ENCODE data around the gene CELA3A. TPM values are rescaled to one million over a fixed set of nuclear protein-coding genes. Genes with fewer than 3 reads are reported as not detected.
A peak's percentile ranks its signal among the peaks of the same experiment; 100 is the strongest.

The CELA3A gene
- total and polyA plus RNA-seq, 12 donors, result 0.58 to 4.6 (median 3.7) TPM; not detected in 4

DNA sequence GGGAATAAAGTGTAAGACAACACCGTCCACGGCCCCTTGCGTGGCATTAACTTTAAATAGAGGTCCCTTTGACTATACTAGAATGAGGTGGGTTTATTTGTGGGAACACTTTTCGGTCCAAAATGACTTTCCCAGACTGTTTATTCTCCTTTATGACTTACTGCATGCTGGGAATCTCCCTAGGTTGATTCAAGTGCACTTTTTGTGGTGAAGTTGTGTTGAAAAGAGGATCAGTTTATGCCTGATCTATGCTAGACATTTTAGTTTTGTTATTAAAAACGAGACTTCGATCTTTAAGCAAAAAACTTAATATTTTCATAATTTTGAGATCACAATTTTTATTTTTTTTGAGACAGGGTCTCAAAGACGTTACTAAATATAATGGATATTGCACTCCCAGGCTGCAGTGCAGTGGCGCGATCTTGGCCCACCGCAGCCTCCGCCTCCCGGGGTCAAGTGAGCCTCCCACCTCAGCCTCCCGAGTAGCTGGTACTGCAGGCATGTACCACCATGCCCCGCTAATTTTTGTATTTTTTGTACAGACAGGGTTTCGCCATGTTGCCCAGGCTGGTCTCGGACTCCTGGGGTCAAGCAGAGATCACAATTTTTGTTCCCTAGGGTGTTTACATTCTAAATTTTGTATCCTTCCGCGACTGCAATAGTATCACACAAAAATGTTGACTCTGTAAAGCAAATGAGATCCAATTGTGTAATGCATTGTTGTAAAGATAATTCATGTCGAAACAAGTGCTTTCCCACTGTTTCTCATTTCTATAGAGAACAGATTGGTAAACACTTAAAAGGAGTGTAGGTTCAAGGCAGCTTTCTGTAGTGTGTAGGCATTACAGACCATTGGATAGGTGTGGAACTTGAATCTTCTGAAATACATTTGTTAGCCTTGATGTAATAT, 52.7 kb downstream of the CELA3A start:
- peak overlapping the region; percentile 94 to 100 (median 99) for H3K27ac ChIP-seq
- no peaks in the 10 kb centered on the region for H3K27me3 ChIP-seq
- TF ChIP-seq, protein P1, sequence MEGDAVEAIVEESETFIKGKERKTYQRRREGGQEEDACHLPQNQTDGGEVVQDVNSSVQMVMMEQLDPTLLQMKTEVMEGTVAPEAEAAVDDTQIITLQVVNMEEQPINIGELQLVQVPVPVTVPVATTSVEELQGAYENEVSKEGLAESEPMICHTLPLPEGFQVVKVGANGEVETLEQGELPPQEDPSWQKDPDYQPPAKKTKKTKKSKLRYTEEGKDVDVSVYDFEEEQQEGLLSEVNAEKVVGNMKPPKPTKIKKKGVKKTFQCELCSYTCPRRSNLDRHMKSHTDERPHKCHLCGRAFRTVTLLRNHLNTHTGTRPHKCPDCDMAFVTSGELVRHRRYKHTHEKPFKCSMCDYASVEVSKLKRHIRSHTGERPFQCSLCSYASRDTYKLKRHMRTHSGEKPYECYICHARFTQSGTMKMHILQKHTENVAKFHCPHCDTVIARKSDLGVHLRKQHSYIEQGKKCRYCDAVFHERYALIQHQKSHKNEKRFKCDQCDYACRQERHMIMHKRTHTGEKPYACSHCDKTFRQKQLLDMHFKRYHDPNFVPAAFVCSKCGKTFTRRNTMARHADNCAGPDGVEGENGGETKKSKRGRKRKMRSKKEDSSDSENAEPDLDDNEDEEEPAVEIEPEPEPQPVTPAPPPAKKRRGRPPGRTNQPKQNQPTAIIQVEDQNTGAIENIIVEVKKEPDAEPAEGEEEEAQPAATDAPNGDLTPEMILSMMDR (IDR thresholded peaks at IDR 0.05), result no peak
- no peaks in the 10 kb centered on the region for H3K9me3 ChIP-seq
- no peak for DNase-seq
- H3K36me3 ChIP-seq, result peaks cover 0 to 30% (median 0%) of the 10 kb centered on the region in 9 donors
- ATAC-seq, result no peak
- intact Hi-C loops (cut with DNase I), result loop anchor here in 1 of 10 donors (2.0 kb wide), 1 partner anchor 29 kb away; no protein-coding TSS in a partner anchor
- 45 to 55% methylated on average over 19 of the region's 19 CpGs for WGBS, 2 donors
- peak overlapping the region; percentile 63 to 90 (median 73) for H3K4me3 ChIP-seq
- peaks cover 3 to 62% (median 54%) of the 10 kb centered on the region in 9 donors for H3K4me1 ChIP-seq

DNA sequence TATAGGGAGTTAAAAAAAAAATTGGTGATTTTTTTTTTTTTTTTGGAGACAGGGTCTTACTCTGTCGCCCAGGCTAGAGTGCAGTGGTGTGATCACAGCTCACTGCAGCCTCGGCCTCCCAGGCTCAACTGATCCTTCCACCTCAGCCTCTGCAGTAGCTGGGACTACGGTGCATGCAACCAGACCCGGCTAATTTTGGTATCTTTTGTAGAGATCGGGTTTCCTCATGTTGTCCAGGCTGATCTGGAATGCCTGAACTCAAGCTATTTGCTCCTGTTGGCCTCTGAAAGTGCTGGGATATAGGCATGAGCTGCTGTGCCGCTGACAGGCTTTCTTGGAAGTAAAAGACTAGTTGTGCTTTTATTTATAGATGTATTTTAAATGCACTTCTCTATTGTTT, 54.0 kb downstream of the CELA3A start:
- DNase-seq (no peak), ATAC-seq (no peak)
- WGBS, 2 donors, result 39 to 40% methylated on average over 6 of the region's 6 CpGs
- Histone ChIP-seq H3K27ac (peak overlapping the region in 5 of 10 donors; percentile 2 to 45 (median 22)), H3K27me3 (no peaks in the 10 kb centered on the region), H3K4me3 (peak overlapping the region in 6 of 10 donors; percentile 2 to 23 (median 18)), H3K36me3 (peaks cover 0 to 41% (median 0%) of the 10 kb centered on the region in 9 donors), H3K9me3 (no peaks in the 10 kb centered on the region), H3K4me1 (peaks cover 3 to 72% (median 66%) of the 10 kb centered on the region in 9 donors)
- intact Hi-C loops (cut with DNase I), result no loop called here
- TF ChIP-seq, protein P1 (IDR thresholded peaks at IDR 0.05), result no peak

- TF ChIP-seq, protein P1 (IDR thresholded peaks at IDR 0.05), result no peak
- peaks cover 0 to 41% (median 0%) of the 10 kb centered on the region in 9 donors for H3K36me3 ChIP-seq
- ATAC-seq, result no peak
- 9 to 12% methylated on average over 1 of the region's 1 CpG for WGBS, 2 donors
- peaks cover 6 to 78% (median 72%) of the 10 kb centered on the region in 9 donors for H3K4me1 ChIP-seq
- H3K27me3 ChIP-seq, result no peaks in the 10 kb centered on the region
- H3K27ac ChIP-seq, result peak overlapping the region in 7 of 10 donors; percentile 15 to 56 (median 41)
- no peaks in the 10 kb centered on the region for H3K9me3 ChIP-seq
- intact Hi-C loops (cut with DNase I), result no loop called here
- H3K4me3 ChIP-seq, result peak overlapping the region in 6 of 10 donors; percentile 2 to 23 (median 6)
- no peak for DNase-seq
Observed at GRCh38 chr1:22056043-22056442, 54.6 kb downstream of the CELA3A start.

GRCh38 chr1:22056936-22057335, 55.5 kb downstream of the CELA3A start:
- Histone ChIP-seq H3K4me3 (peak overlapping the region in 4 of 10 donors; percentile 0 to 14 (median 6)), H3K9me3 (no peaks in the 10 kb centered on the region), H3K36me3 (peaks cover 0 to 41% (median 0%) of the 10 kb centered on the region in 9 donors), H3K27ac (peak overlapping the region in 6 of 10 donors; percentile 22 to 56 (median 43)), H3K4me1 (peaks cover 7 to 87% (median 81%) of the 10 kb centered on the region in 9 donors), H3K27me3 (no peaks in the 10 kb centered on the region)
- ATAC-seq (no peak), DNase-seq (no peak)
- TF ChIP-seq, protein P1 (IDR thresholded peaks at IDR 0.05), result no peak
- intact Hi-C loops (cut with DNase I), result no loop called here
- WGBS, 2 donors, result 50 to 51% methylated on average over 2 of the region's 2 CpGs

Data from heart right ventricle (tissue), 16 donors.